Neutrophil (primary cell): ENCODE results near the gene MYD88.

Experiments used
- H3K27ac ChIP-seq: fragments of 200-600 bp; sonication (generic); 2 replicates; pipeline ENCODE4 v1.5.1; 2016; ENCODE audit warnings: mild to moderate bottlenecking, moderate library complexity
- H3K27me3 ChIP-seq: fragments of 200-600 bp; sonication (generic); 2 replicates; pipeline ENCODE4 v1.6.0; 2016; ENCODE audit warnings: mild to moderate bottlenecking
- H3K36me3 ChIP-seq: fragments of 200-600 bp; sonication (generic); 2 replicates; pipeline ENCODE4 v1.5.1; 2017
- H3K4me1 ChIP-seq, 2 experiments: fragments of 200-600 bp in 1 of 2; sonication (generic) in 1 of 2; 1 replicate in 1 of 2; 2 replicates in 1 of 2; pipeline versions ENCODE4 v1.5.1 to v1.6.1; 2013 to 2016; ENCODE audit warnings: low read depth in 1 of 2, low read length in 1 of 2, mild to moderate bottlenecking in 1 of 2, moderate library complexity in 1 of 2; ENCODE audit not compliant: control insufficient read depth in 1 of 2, insufficient read depth in 1 of 2
- H3K4me3 ChIP-seq, 2 experiments: fragments of 200-600 bp in 1 of 2; sonication (generic) in 1 of 2; 1 replicate in 1 of 2; 2 replicates in 1 of 2; pipeline ENCODE4 v1.5.1; 2013 to 2016; ENCODE audit warnings: low read depth in 1 of 2, low read length in 1 of 2, mild to moderate bottlenecking in 1 of 2, moderate library complexity in 1 of 2
- H3K9me3 ChIP-seq: fragments of 200-600 bp; sonication (generic); 2 replicates; pipeline ENCODE4 v1.5.1; 2016
- CTCF ChIP-seq: fragments of 200-600 bp; sonication (generic); IDR thresholded peaks from 2 replicates; pipeline ENCODE4 v1.5.1; 2016; ENCODE audit warnings: antibody characterized with exemption

MYD88 gene

GRCh38 chr3:38121832-38122461 lies 16.5 kb upstream of the MYD88 start:
- no peaks in the 10 kb centered on the region for H3K9me3 ChIP-seq
- H3K4me1 ChIP-seq: peaks cover 3 to 16% of the 10 kb centered on the region in 2 experiments
- TF ChIP-seq CTCF: no peak
- H3K36me3 ChIP-seq: peaks cover 100% of the 10 kb centered on the region
- no peak overlapping the region for H3K4me3 ChIP-seq
- H3K27me3 ChIP-seq: no peaks in the 10 kb centered on the region
- H3K27ac ChIP-seq: no peak overlapping the region

- H3K4me3 ChIP-seq: no peak overlapping the region
- H3K4me1 ChIP-seq: peaks cover 3 to 16% of the 10 kb centered on the region in 2 experiments
- no peaks in the 10 kb centered on the region for H3K27me3 ChIP-seq
- no peak overlapping the region for H3K27ac ChIP-seq
- TF ChIP-seq CTCF: no peak
- no peaks in the 10 kb centered on the region for H3K9me3 ChIP-seq
- peaks cover 100% of the 10 kb centered on the region for H3K36me3 ChIP-seq
Observed at GRCh38 chr3:38122712-38123290, 15.7 kb upstream of the MYD88 start.

GRCh38 chr3:38124324-38125122 lies 13.9 kb upstream of the MYD88 start:
- H3K9me3 ChIP-seq: no peaks in the 10 kb centered on the region
- no peak for TF ChIP-seq CTCF
- peaks cover 0 to 11% of the 10 kb centered on the region in 2 experiments for H3K4me1 ChIP-seq
- H3K4me3 ChIP-seq: no peak overlapping the region
- H3K36me3 ChIP-seq: peaks cover 100% of the 10 kb centered on the region
- no peaks in the 10 kb centered on the region for H3K27me3 ChIP-seq
- H3K27ac ChIP-seq: peak overlapping the region; percentile 44

GRCh38 chr3:38125305-38126120 lies 12.9 kb upstream of the MYD88 start:
- TF ChIP-seq CTCF: no peak
- Histone ChIP-seq H3K36me3 (peaks cover 100% of the 10 kb centered on the region), H3K27me3 (no peaks in the 10 kb centered on the region), H3K27ac (peak overlapping the region; percentile 44), H3K4me1 (peaks cover 0 to 11% of the 10 kb centered on the region in 2 experiments), H3K4me3 (no peak overlapping the region), H3K9me3 (no peaks in the 10 kb centered on the region)

- Histone ChIP-seq H3K4me1 (peaks cover 0 to 11% of the 10 kb centered on the region in 2 experiments), H3K27ac (peak overlapping the region; percentile 44), H3K27me3 (no peaks in the 10 kb centered on the region), H3K9me3 (no peaks in the 10 kb centered on the region), H3K4me3 (no peak overlapping the region), H3K36me3 (peaks cover 100% of the 10 kb centered on the region)
- TF ChIP-seq CTCF: no peak
Observed at GRCh38 chr3:38126121-38126892, 12.2 kb upstream of the MYD88 start.
